Fibroblast of the aortic adventitia (primary cell): ENCODE results near the gene EML4. TPM values are rescaled to one million over a fixed set of nuclear protein-coding genes. Genes with fewer than 3 reads are reported as not detected.

Experiments used
- DNase-seq: peaks from one replicate; pipeline ENCODE4 v3.0.0-alpha.2; 2010; ENCODE audit warnings: low read depth
- H3K4me3 ChIP-seq: 2 replicates; pipeline ENCODE4 v1.5.1; 2011; ENCODE audit warnings: low read depth, mild to moderate bottlenecking, control low read depth, low read length, moderate library complexity
- CTCF ChIP-seq: IDR thresholded peaks from 2 replicates; pipeline ENCODE4 v1.5.1; 2011; ENCODE audit warnings: mild to moderate bottlenecking, low read length, control low read depth, inconsistent platforms; ENCODE audit not compliant: insufficient read depth
- total RNA-seq: library from RNA; depleted of rRNA; stranded (reverse); fragments of >200 nt; gene quantifications from 2 replicates; pipeline ENCODE4 v1.2.3, GENCODE V29; 2012; ENCODE audit warnings: low replicate concordance

Gene EML4
- total RNA-seq, 1 donor: 50.9 TPM

GRCh38 chr2:42243297-42243696 is 74.1 kb downstream of the EML4 start:
- no peak for DNase-seq
- no peak for TF ChIP-seq CTCF
- no peak overlapping the region for H3K4me3 ChIP-seq

- DNase-seq: no peak
- H3K4me3 ChIP-seq: no peak overlapping the region
- no peak for TF ChIP-seq CTCF
Measured at GRCh38 chr2:42244520-42244919, 75.4 kb downstream of the EML4 start.

- no peak overlapping the region for H3K4me3 ChIP-seq
- DNase-seq: peak; percentile 42
- no peak for TF ChIP-seq CTCF
Measured at GRCh38 chr2:42245396-42245795, 76.2 kb downstream of the EML4 start.

- H3K4me3 ChIP-seq: no peak overlapping the region
- peak; percentile 14 for DNase-seq
- no peak for TF ChIP-seq CTCF
Measured at GRCh38 chr2:42246562-42246961, 77.4 kb downstream of the EML4 start.

- DNase-seq: no peak
- H3K4me3 ChIP-seq: no peak overlapping the region
- TF ChIP-seq CTCF: no peak
Measured at GRCh38 chr2:42248846-42249245, 79.7 kb downstream of the EML4 start.

- TF ChIP-seq CTCF: no peak
Measured at GRCh38 chr2:42249284-42249683, 80.1 kb downstream of the EML4 start.

GRCh38 chr2:42249887-42250286 is 80.7 kb downstream of the EML4 start:
- no peak for TF ChIP-seq CTCF
- no peak overlapping the region for H3K4me3 ChIP-seq
- DNase-seq: no peak

More at GRCh38 chr2:42249284-42249683, 80.1 kb downstream of the EML4 start:
- DNase-seq: no peak
- no peak overlapping the region for H3K4me3 ChIP-seq
